Measurements from ENCODE around the gene BSN.
"Not testable (repeated sequence)": the region's sequence is repeated elsewhere in the genome, so short reads cannot be mapped to it uniquely, and the experiment has no call there.

The BSN gene

GRCh38 chr3:49689046-49689907, 135.0 kb downstream of the BSN start, which contains the start of the genes MST1 and RNF123:
TSS of gene MST1 (minus strand) at chr3:49689474. CDS start at chr3:49688691, 783 bp downstream.
TSS of gene RNF123 (plus strand) at chr3:49689557. CDS start at chr3:49691166, 1,609 bp downstream.
- DNase-seq (ENCODE audit: low read depth in 2 of 2, low spot score in 1 of 2) = peak; percentile 80 to 85

GRCh38 chr3:49689908-49690624, 135.8 kb downstream of the BSN start:
- not testable (repeated sequence) for DNase-seq (ENCODE audit: low read depth in 2 of 2, low spot score in 1 of 2)

DNA sequence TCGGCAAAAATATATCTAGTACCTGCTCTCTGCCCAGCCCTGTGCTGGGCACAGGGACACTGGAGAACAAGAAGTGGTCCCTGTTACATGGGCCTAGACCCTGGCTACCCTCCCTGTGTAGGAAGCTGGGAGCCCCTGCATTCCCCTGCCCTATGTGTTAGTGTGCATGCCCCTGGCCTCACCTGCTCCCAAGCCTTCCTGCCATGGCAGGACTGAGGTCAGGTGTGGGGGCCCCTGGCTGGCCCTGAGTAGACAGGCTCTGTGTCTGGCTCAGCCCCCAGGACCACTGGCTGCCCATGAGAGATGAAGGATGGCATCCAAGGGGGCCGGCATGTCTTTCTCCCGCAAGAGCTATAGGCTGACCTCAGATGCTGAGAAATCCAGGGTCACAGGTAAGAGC, 136.6 kb downstream of the BSN start:
- not testable (repeated sequence) for DNase-seq (ENCODE audit: low read depth in 2 of 2, low spot score in 1 of 2)

DNA sequence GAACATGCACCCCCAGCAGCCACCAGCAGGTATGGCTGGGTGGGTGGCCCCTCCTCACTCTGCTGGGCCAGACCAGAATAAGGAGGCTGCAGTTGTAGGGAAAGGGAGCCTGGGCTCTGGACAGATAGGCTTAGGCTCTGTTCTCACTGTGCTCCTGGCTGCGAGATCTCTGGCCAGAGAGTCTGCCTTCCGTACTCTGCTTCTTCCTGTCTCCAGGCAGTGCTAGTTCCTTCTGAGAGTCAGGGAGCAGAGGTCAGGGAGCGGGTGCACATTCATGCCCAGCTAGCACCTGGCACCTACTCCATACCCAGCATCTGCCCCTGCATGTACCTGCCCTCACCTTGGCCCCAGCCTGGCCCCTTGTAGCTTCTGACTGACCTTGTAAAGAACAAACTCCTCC, 137.2 kb downstream of the BSN start:
- DNase-seq (ENCODE audit: low read depth in 2 of 2, low spot score in 1 of 2) = not testable (repeated sequence)

- DNase-seq (ENCODE audit: low read depth in 2 of 2, low spot score in 1 of 2) = not testable (repeated sequence)
Measured at GRCh38 chr3:49694409-49695070, 140.3 kb downstream of the BSN start.

DNA sequence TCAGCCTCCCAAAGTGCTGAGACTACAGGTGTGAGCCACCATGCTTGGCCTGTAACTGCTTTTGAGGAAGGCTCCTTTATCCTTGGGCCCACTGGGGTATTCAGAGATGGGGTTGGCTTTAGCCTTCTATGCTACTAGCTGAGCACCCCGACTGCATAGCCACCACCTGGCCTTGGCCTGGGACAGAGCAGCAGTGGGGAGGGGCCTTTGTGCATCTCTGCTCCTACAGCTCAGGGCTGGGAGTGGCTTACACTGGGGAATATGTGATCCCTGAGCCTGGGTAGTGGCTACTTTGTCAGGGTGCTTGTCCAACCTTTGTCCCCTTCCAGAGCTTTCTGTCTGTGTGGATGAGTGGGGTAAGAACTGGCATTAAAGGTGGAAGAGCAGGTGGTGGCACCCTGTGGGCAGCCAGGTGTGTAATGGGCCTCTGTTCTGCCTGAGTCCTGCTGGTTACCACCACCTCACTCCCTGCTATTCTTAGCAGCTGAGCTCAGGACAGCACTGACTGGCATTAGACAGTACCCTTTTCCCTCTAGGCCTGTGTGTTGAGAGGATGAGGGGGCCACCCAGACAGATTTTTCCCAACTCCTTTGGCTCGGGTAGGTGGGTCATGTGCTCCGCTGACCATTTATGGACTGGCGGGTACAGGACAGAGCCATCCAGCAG, 141.2 kb downstream of the BSN start:
- not testable (repeated sequence) for DNase-seq (ENCODE audit: low read depth in 2 of 2, low spot score in 1 of 2)

- DNase-seq (ENCODE audit: low read depth in 2 of 2, low spot score in 1 of 2) = no peak
Measured at GRCh38 chr3:49699281-49699979, 145.2 kb downstream of the BSN start.

DNA sequence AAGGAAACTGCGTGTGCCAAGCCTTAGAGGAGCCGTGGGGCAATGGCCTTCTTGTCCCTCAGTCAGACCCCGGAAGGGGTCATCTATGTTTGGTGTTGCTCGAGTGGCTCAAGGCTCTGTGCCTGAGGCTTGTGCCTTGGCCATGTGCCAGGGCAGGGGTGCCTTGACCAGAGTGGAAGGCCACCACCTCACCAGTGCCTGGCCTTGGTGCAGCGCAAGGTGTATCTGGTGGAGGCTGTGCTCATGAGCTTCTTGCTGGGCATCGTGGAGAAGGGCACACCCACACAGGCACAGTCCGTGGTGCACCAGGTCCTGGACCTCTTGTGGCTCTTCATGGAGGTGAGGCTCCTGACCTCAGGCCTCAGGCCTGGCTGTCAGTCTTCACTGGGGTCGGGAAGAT, 145.7 kb downstream of the BSN start:
- DNase-seq (ENCODE audit: low read depth in 2 of 2, low spot score in 1 of 2) = no peak

DNA sequence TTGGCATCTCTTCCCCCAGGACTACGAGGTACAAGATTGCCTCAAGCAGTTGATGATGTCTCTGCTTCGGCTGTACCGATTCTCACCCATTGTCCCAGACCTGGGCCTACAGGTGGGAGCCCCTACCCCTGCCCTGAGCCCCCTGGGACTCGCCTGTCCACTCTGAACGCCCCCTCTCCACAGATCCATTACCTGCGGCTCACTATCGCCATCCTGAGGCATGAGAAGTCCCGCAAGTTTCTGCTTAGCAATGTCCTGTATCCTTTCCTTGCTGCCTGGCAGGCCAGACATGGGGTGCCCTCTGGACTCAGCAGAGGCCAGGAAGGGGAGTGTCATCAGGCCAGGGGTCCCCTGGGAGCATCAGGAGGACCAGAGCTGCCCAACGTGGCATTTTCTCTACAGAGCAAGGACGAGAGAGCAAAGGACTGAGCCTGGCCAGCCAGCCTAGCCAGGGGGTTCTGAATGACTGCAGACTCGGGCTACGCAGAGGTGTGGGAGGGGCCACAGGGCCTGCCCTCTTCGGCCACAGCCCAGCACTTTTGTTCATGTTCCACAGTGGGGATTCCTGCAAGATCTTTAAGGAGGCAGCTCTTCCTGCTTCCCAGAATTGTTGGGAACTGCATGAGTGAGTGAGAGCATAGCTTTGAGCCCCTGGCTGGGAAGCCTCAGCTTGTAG, 146.3 kb downstream of the BSN start:
- DNase-seq (ENCODE audit: low read depth in 2 of 2, low spot score in 1 of 2) = no peak

DNA sequence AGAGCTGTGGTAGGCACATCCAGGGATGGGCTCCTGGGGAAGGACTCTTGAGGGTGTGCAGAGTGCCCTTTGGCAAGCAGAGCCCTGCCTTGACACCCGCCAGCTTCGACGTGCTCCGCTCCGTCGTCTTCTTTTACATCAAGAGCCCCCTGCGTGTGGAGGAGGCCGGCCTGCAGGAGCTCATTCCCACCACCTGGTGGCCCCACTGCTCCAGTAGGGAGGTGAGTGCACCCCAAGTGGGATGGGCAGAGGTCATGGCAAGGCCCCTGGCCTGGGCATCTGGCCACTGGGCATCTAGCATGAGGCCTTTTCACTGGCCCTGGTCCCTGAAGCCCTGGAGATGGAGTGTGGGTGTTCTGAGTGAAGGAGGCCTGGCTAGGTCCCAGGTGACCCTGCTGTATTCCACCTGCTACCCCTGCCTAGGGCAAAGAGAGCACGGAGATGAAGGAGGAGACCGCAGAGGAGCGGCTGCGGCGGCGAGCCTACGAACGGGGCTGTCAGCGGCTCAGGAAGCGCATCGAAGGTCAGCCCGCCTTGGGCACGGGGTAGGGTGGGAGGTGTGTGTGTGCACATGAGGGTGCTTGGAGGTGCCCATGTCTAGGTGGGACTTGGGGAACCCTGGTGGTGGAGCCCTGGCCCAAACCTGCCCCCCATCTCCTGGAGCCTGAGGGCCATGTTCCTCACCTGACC, 147.3 kb downstream of the BSN start:
- no peak for DNase-seq (ENCODE audit: low read depth in 2 of 2, low spot score in 1 of 2)

- no peak for DNase-seq (ENCODE audit: low read depth in 2 of 2, low spot score in 1 of 2)
Measured at GRCh38 chr3:49702672-49703071, 148.4 kb downstream of the BSN start.

GRCh38 chr3:49703443-49703927, 149.2 kb downstream of the BSN start:
- DNase-seq (ENCODE audit: low read depth in 2 of 2, low spot score in 1 of 2) = peak in 1 of 2 donors; percentile 35

- DNase-seq (ENCODE audit: low read depth in 2 of 2, low spot score in 1 of 2) = no peak
Measured at GRCh38 chr3:49703956-49704355, 149.7 kb downstream of the BSN start.

GRCh38 chr3:49704629-49705028, 150.4 kb downstream of the BSN start:
- no peak for DNase-seq (ENCODE audit: low read depth in 2 of 2, low spot score in 1 of 2)

GRCh38 chr3:49705390-49705960, 151.2 kb downstream of the BSN start:
- DNase-seq (ENCODE audit: low read depth in 2 of 2, low spot score in 1 of 2) = no peak

- no peak for DNase-seq (ENCODE audit: low read depth in 2 of 2, low spot score in 1 of 2)
Measured at GRCh38 chr3:49706456-49707112, 152.3 kb downstream of the BSN start.

GRCh38 chr3:49707113-49707480, 152.8 kb downstream of the BSN start:
- DNase-seq (ENCODE audit: low read depth in 2 of 2, low spot score in 1 of 2) = no peak

- DNase-seq (ENCODE audit: low read depth in 2 of 2, low spot score in 1 of 2) = no peak
Measured at GRCh38 chr3:49709852-49710251, 155.6 kb downstream of the BSN start.
